Adrenal gland (tissue), 12 donors: ENCODE measurements around the gene RALB. TPM values are rescaled to one million over a fixed set of nuclear protein-coding genes. Genes with fewer than 3 reads are reported as not detected.

ENCODE experiments used
- DNase-seq, 7 donors: peaks; one replicate each; pipeline ENCODE4 v3.0.0-alpha.2; 2019 to 2020
- H3K27ac ChIP-seq, 5 donors: fragments of 200-600 bp; sonication (generic) in 4 of 5; 1 replicate in 3 of 5; 2 replicates in 2 of 5; pipeline versions ENCODE4 v1.5.1 to v1.8.0; 2016 to 2020; ENCODE audit warnings: mild to moderate bottlenecking in 1 of 5
- H3K27me3 ChIP-seq: fragments of 200-600 bp; 2 replicates; pipeline ENCODE4 v1.8.0; 2021
- H3K36me3 ChIP-seq, 2 donors: fragments of 200-600 bp; replicated peaks in 1 of 2; 1 replicate in 1 of 2; 2 replicates in 1 of 2; pipeline versions ENCODE4 v1.5.1 to v1.8.0; 2018 to 2022
- H3K4me1 ChIP-seq, 2 donors: fragments of 200-600 bp; replicated peaks in 1 of 2; 1 replicate in 1 of 2; 2 replicates in 1 of 2; pipeline versions ENCODE4 v1.5.1 to v1.8.0; 2018 to 2021
- H3K4me3 ChIP-seq, 4 donors: fragments of 200-600 bp; sonication (generic) in 3 of 4; one replicate each; pipeline ENCODE4 v1.5.1; 2016 to 2018
- H3K9me3 ChIP-seq, 3 donors: fragments of 200-600 bp; sonication (generic) in 1 of 3; replicated peaks in 1 of 3; 1 replicate in 2 of 3; 2 replicates in 1 of 3; pipeline versions ENCODE4 v1.5.1 to v1.8.0; 2016 to 2021
- CTCF ChIP-seq, 6 experiments: fragments of 450-650 bp in 4 of 6; fragments of 200-600 bp in 2 of 6; sonication (generic) in 1 of 6; IDR thresholded peaks; 1 replicate in 5 of 6; 2 replicates in 1 of 6; pipeline versions ENCODE4 v1.5.1 to v1.8.0; 2016 to 2021; ENCODE audit warnings: antibody characterized with exemption in 6 of 6, mild to moderate bottlenecking in 2 of 6, moderate library complexity in 1 of 6
- POLR2A ChIP-seq, 2 donors: fragments of 450-650 bp; IDR thresholded peaks; one replicate each; pipeline ENCODE4 v1.6.1; 2017; ENCODE audit warnings: antibody characterized with exemption in 2 of 2, mild to moderate bottlenecking in 2 of 2, moderate library complexity in 1 of 2
- WGBS, 4 donors: extraction: QIAGEN DNeasy Blood & Tissue Kit in 2 of 4; methylation state at CpG; one replicate each; pipeline versions ENCODE4 v1.1.5 to v1.1.7; 2013 to 2017; 5-methylcytosine and 5-hydroxymethylcytosine counted together
- intact Hi-C, 2 donors: fragments of 100-400 bp; cut with DNase I; formaldehyde crosslinking; loops; one replicate each; pipeline versions ENCODE4 v1.14.1 to v1.15.0; 2022 to 2023
- polyA plus RNA-seq, 3 donors: library from polyadenylated mRNA; stranded (reverse); fragments of 200-250 nt in 2 of 3; fragments of 350-450 nt in 1 of 3; fragmentation: Illumina TruSeq in 1 of 3; extraction: RNeasy Lipid Tissue Mini Kit (QIAGEN cat#74804) in 1 of 3; gene quantifications; one replicate each; pipeline ENCODE4 v1.2.3, GENCODE V29; 2013 to 2014
- total RNA-seq, 9 donors: library from RNA; depleted of rRNA in 4 of 9; stranded (reverse); fragments of >200 nt in 4 of 9; fragments of 120-200 nt in 1 of 9; fragmentation: NEBNext Ultra II Directional in 1 of 9; extraction: Animal tissue kit (Norgen Biotek cat#: 25700) in 1 of 9; gene quantifications; one replicate each; pipeline versions ENCODE4 v1.1.0 to v1.2.4, GENCODE V29; 2013 to 2023
- donor health status: healthy with polysubstance abuse.
- donor health status: Bipolar disorder and iron deficiency.
- donor health status: DM: yes; HTN: yes; CAD: no.
- donor health status: DM: no; HTN: no; CAD: no.
- donor health status: DM: no; HTN: no; CAD: no.
- donor health status: DM: yes; HTN: yes; CAD: no.

The RALB gene
- total and polyA plus RNA-seq, 12 donors = 20.7 to 94.3 (median 51.6) TPM

GRCh38 chr2:120267348-120267747 is 14.7 kb downstream of the RALB start:
- no peak overlapping the region for H3K4me3 ChIP-seq
- no peaks in the 10 kb centered on the region for H3K9me3 ChIP-seq
- no peak for DNase-seq
- H3K27me3 ChIP-seq = no peaks in the 10 kb centered on the region
- 92 to 95% (median 93%) methylated on average over 8 of the region's 8 CpGs for WGBS, 4 donors
- H3K27ac ChIP-seq = no peak overlapping the region
- H3K36me3 ChIP-seq = no peaks in the 10 kb centered on the region
- TF ChIP-seq POLR2A (IDR thresholded peaks at IDR 0.05) (no peak), CTCF (IDR thresholded peaks at IDR 0.05) (no peak)
- intact Hi-C loops = no loop called here
- H3K4me1 ChIP-seq = peaks cover 0 to 10% of the 10 kb centered on the region in 2 donors

GRCh38 chr2:120269076-120269744 is 16.6 kb downstream of the RALB start:
- no peak for TF ChIP-seq CTCF (IDR thresholded peaks at IDR 0.05)
- TF ChIP-seq POLR2A (IDR thresholded peaks at IDR 0.05) = no peak
- no peak overlapping the region for H3K4me3 ChIP-seq
- H3K36me3 ChIP-seq = no peaks in the 10 kb centered on the region
- H3K27ac ChIP-seq = no peak overlapping the region
- no peaks in the 10 kb centered on the region for H3K9me3 ChIP-seq
- H3K4me1 ChIP-seq = peaks cover 0 to 10% of the 10 kb centered on the region in 2 donors
- DNase-seq = no peak
- 81 to 93% (median 82%) methylated on average over 11 of the region's 11 CpGs for WGBS, 4 donors
- H3K27me3 ChIP-seq = no peaks in the 10 kb centered on the region
- intact Hi-C loops = no loop called here

GRCh38 chr2:120269816-120270215 is 17.2 kb downstream of the RALB start:
- WGBS, 4 donors = 70 to 80% (median 74%) methylated on average over 1 of the region's 1 CpG

More at GRCh38 chr2:120269816-120270215, 17.2 kb downstream of the RALB start:
- Histone ChIP-seq H3K27ac (no peak overlapping the region), H3K4me1 (peaks cover 0 to 10% of the 10 kb centered on the region in 2 donors), H3K9me3 (no peaks in the 10 kb centered on the region), H3K4me3 (no peak overlapping the region), H3K36me3 (no peaks in the 10 kb centered on the region), H3K27me3 (no peaks in the 10 kb centered on the region)
- TF ChIP-seq CTCF (IDR thresholded peaks at IDR 0.05) (no peak), POLR2A (IDR thresholded peaks at IDR 0.05) (no peak)
- DNase-seq = no peak
- intact Hi-C loops = no loop called here
